GM19372 (cell line): Measurements from ENCODE around the gene ZNF57.
"Not testable (repeated sequence)": the region's sequence is repeated elsewhere in the genome, so short reads cannot be mapped to it uniquely, and the experiment has no call there.

Experiments
- ATAC-seq: cut with Tn5 transposase; IDR thresholded peaks from one replicate; pipeline ENCODE4 v1.9.1; 2021; ENCODE audit warnings: mild to moderate bottlenecking, low read depth, moderate library complexity; ENCODE audit not compliant: unreplicated experiment

The ZNF57 gene

DNA sequence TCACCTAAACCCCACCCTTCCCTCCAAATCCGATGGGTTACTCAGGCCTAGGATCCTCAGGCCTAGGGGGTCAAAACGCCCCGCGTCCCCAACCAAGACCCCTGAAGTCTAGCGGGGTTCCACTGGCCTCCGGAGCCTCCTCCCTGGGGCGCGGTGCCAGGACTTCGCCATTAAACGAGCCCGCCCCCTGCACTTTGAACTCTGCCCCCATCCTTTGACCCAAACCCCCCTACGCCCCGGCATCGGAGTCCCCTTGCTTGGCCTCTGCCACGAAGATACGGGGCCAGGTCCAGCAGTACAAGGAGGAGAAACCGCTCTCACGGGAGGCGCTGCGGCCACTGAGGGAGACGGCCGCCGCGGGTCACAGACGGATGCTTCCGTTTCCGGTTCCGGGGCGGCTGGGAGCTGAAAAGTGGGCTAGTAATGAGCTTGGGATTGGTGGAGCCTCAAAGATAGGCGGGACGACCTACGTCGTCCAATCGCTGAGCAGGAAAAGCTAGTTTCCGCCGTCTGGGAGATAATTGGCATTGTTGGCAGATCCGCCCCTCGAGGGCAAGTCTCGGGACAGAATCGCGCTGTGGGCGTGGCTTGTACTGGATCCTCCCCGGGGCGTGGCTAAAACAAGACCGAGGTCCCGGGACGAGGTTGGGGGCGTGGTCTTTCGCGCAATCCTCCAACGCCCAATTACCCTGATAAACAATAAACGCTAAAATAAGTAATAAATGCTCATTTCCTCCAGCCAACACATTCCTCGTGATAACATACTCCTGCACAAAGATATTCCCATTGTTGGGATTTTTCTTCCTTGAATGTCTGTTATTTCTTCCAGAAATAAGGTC lies 49.8 kb downstream of the ZNF57 start:
- peak; percentile 96 for ATAC-seq

DNA sequence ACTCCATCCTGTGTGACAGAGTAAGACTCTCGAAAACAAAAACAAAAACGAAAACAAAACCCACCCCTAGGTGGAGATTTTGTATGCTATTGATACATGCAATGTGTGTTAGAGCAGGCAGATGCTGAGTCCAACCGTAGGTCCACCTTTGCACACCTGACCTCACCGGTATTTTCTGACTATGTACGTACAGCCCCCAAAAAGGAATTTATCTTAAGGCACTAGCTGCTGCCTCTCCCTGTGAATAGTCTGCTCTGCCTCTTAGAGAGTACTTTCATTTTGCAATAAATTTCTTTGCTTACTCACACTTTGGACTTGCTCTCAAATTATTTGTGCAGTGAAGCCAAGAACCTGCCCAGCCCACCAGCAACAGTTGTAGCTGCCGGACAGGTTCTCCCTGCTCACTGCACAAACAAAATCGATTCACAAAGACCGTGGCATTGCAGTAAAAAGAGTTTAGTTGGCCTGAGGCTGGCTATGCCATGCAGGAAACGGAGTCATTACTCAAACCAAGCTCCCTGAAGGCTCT lies 52.3 kb downstream of the ZNF57 start:
- ATAC-seq, result no peak

DNA sequence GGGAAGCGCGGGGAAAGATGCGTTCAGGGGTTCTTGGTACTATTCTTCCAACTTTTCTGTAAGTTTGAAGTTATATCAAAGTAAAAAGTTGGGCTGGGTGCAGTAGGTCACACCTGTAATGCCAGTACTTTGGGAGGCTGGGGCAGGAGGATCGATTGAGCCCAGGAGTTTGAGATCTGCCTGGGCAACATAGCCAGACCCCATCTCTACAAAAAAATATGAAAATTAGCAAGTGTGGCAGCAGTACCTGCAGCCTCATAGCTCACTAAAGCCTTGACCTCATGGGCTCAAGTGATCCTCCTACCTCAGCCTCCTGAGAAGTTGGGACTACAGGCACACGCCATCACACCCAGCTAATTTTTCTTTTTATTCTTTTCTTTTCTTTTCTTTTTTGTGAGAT lies 56.4 kb downstream of the ZNF57 start:
- ATAC-seq, result no peak

DNA sequence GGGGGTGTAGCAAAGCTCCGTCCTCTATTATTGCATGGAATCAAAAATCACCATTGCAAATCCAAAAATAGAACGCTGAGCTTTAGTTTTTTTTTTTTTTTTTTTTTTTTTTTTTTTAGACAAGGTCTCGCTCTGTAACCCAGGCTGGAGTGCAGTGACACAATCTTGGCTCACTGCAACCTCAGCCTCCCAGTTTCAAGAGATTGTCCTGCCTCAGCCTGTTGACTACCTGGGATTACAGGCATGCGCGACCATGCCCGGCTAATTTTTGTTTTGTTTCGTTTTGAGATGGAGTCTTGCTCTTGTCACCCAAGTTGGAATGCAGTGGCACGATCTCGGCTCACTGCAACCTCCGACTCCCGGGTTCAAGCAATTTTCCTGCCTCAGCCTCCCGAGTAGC lies 59.4 kb downstream of the ZNF57 start:
- no peak for ATAC-seq

DNA sequence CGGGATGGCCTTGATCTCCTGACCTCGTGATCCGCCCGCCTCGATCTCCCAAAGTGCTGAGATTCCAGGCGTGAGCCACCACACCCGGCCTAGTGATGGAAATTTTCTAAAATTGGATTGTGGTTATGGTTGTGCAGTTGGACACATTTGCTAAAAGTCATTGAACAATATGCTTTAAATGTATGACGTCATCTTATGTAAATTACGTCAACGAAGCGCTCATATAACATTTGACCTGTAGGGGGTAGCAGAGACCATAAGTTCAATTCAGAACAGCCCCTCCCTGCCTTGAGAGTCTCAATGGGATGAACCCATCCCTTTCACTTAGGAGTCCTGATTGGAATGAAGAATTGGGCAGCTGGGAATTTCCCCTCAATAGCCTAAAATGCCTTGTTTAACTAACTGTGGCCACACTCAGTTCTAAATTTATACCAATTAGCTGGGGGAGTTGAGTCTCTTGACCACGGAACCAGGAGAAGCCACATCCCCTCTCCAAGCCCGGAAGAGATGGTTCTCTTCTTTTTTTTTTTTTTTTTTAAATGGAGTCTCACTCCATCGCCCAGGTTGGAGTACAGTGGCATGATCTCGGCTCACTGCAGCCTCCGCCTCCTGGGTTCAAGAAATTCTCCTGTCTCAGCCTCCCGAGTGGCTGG lies 61.4 kb downstream of the ZNF57 start:
- no peak for ATAC-seq

DNA sequence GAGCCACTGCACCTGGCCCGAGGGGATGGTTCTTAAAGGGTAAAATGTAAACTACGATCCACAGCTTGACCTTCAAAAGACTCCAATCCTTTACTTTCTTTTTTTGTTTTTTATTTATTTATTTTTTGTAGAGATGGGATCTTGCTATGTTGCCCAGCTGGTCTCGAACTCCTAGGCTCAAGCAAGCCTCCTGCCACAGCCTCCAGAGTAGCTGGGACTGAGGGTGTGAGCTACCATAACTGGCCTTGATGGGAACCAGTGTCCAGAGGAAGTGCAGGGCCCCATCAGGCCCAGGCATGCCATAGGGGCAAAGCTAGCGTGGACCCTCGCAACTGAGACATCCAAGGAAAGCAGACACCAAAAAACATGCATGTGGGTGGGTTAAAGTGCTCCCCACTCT lies 62.4 kb downstream of the ZNF57 start:
- no peak for ATAC-seq

DNA sequence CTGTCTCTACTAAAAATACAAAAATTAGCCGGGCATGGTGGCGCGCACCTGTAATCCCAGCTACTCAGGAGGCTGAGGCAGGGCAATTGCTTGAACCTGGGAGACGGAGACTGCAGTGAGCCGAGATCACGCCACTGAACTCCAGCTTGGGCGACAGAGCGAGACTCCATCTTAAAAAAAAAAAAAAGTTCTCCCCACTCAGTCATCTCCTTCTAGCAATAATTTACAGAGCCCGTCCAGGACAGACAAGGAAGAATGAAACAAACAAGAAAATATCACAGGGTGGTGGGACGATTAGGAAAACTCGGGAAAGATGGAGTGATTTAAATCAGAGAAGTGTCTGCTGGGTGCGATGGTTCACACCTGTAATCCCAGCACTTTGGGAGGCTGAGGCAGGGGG lies 62.9 kb downstream of the ZNF57 start:
- ATAC-seq, result not testable (repeated sequence)

DNA sequence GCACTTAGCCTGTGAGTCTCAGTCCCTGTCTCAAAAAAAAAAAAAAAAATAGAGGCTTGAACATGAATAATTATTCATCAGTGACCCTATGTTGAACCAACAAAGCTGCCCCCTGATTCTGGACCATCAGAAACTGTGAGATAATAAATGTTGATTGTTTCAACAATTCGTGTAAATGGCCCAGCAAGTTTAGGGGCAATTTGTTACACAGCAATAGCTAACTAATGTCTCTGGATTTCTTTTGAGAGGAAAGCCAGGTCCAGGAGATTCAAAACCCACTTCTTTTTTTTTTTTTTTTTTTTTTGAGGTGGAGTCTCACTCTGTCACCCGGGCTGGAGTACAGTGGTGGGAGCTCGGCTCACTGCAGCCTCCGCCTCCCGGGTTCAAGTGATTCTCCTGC lies 64.1 kb downstream of the ZNF57 start:
- no peak for ATAC-seq

DNA sequence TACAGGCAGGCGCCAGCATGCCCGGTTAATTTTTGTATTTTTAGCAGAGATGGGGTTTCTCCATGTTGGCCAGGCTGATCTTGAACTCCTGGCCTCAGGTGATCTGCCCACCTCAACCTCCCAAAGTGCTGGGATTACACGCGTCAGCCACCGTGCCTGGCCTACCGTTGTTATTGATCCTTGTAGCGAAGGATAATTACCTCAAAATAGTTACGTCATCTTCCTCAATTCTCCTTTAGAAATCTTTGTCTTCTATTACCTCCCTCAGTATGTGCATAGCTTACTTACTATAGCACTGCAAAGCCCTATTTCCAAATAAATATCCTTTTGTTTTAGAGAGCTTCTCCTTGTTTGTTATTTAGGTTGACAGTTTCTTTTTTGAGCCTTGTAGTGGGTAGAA lies 67.2 kb downstream of the ZNF57 start:
- no peak for ATAC-seq
